Measurements from ENCODE around the gene GCNT1. TPM values are rescaled to one million over a fixed set of nuclear protein-coding genes. Genes with fewer than 3 reads are reported as not detected.
"Not testable (repeated sequence)": the region's sequence is repeated elsewhere in the genome, so short reads cannot be mapped to it uniquely, and the experiment has no call there.

GCNT1 gene
- total RNA-seq, 2 experiments from 2014 or later: 3.5 to 4.9 TPM

GRCh38 chr9:76433406-76433805 is 25.6 kb upstream of the GCNT1 start:
- peak; percentile 22 for ATAC-seq
- Mint-ChIP-seq H3K4me3 (no peak overlapping the region), H3K4me1 (ENCODE audit: low read depth) (peaks cover 13% of the 10 kb centered on the region), H3K9me3 (no peaks in the 10 kb centered on the region), H3K27me3 (peaks cover 3% of the 10 kb centered on the region), H3K36me3 (ENCODE audit: low read depth) (no peaks in the 10 kb centered on the region), H3K27ac (no peak overlapping the region)
- no peak for TF ChIP-seq CTCF (IDR thresholded peaks at IDR 0.05)
- DNase-seq: no peak
- ChIA-PET POLR2A (no interaction called here), CTCF (interaction anchor here (1.0 to 1.2 kb wide), 3 partner anchors 10 to 29 kb away, joined by 3 to 4 read pairs (median 3); no protein-coding TSS in a partner anchor)
- intact Hi-C loops (cut with micrococcal nuclease): loop anchor here (10.0 kb wide), 1 partner anchor 141 kb away; no protein-coding TSS in a partner anchor

GRCh38 chr9:76433836-76434235 is 25.1 kb upstream of the GCNT1 start:
- CTCF ChIA-PET: interaction anchor here (1.0 to 1.2 kb wide), 3 partner anchors 10 to 29 kb away, joined by 3 to 4 read pairs (median 3); no protein-coding TSS in a partner anchor

DNA sequence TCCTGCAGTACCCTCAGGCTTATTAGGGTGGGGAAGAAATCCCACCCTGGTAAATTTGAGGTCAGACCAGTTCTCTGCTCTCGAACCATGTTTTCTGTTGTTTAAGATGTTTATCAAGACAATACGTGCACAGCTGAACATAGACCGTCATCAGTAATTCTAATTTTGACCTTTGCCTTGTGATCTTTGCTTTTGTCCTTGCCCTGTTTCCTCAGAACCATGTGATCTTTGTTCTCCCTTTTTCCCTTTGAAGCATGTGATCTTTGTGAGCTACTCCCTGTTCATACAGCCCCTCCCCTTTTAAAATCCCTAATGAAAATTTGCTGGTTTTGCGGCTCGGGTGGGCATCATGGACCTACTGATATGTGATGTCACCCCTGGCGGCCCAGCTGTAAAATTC is 24.1 kb upstream of the GCNT1 start:
- CTCF ChIA-PET: interaction anchor here (1.1 kb wide), 1 partner anchor 41 kb away, joined by 3 read pairs; the partner anchor contains the start of gene RFK
- H3K4me1 Mint-ChIP-seq (ENCODE audit: low read depth): peaks cover 23% of the 10 kb centered on the region
- POLR2A ChIA-PET: not testable (repeated sequence)

More at GRCh38 chr9:76433836-76434235, 25.1 kb upstream of the GCNT1 start:
- Mint-ChIP-seq H3K36me3 (ENCODE audit: low read depth) (no peaks in the 10 kb centered on the region), H3K4me1 (ENCODE audit: low read depth) (peaks cover 17% of the 10 kb centered on the region), H3K27me3 (peaks cover 3% of the 10 kb centered on the region), H3K9me3 (no peaks in the 10 kb centered on the region), H3K27ac (no peak overlapping the region), H3K4me3 (no peak overlapping the region)
- TF ChIP-seq CTCF (IDR thresholded peaks at IDR 0.05): no peak
- POLR2A ChIA-PET: no interaction called here
- intact Hi-C loops (cut with micrococcal nuclease): loop anchor here (10.0 kb wide), 1 partner anchor 141 kb away; no protein-coding TSS in a partner anchor
- no peak for DNase-seq
- peak; percentile 31 for ATAC-seq

DNA sequence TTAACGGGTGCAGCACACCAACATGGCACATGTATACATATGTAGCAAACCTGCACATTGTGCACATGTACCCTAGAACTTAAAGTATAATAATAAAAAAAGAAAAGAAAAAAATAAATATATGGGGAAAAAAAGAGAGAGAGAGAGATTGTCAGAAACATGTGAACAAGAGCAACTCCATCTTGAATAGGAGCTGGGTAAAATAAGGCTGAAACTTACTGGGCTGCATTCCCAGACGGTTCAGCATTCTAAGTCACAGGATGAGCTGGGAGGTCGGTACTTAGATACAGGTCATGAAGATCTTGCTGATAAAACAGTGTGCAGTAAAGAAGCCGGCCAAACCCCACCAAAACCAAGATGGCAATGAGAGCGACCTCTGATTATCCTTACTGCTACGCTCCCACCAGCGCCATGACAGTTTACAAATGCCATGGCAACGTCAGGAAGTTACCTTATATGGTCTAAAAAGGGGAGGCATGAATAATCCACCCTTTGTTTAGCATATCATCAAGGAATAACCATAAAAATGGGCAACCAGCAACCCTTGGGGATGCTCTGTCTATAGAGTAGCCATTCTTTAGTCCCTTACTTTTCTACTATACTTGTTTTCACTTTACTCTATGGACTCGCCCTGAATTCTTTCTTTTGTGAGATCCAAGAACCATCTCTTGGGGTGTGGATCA is 21.8 kb upstream of the GCNT1 start:
- intact Hi-C loops (cut with micrococcal nuclease): loop anchor here (10.0 kb wide), 1 partner anchor 138 kb away; no protein-coding TSS in a partner anchor
- DNase-seq; POLR2A ChIA-PET; H3K27me3 Mint-ChIP-seq; H3K9me3 Mint-ChIP-seq; H3K36me3 Mint-ChIP-seq (ENCODE audit: low read depth); ATAC-seq; H3K4me3 Mint-ChIP-seq: not testable (repeated sequence)
- H3K4me1 Mint-ChIP-seq (ENCODE audit: low read depth): peaks cover 39% of the 10 kb centered on the region
- CTCF ChIA-PET: interaction anchor here (1.5 to 2.8 kb wide), 2 partner anchors 17 to 43 kb away, joined by 4 to 12 read pairs; partner anchors contain the start of gene RFK
- H3K27ac Mint-ChIP-seq: peak overlapping the region; percentile 35

More for the DNA sequence above, 24.1 kb upstream of the GCNT1 start:
- not testable (repeated sequence) for H3K36me3 Mint-ChIP-seq (ENCODE audit: low read depth); ATAC-seq; DNase-seq; H3K27ac Mint-ChIP-seq; H3K27me3 Mint-ChIP-seq; H3K9me3 Mint-ChIP-seq; H3K4me3 Mint-ChIP-seq
- intact Hi-C loops (cut with micrococcal nuclease): loop anchor here (10.0 kb wide), 1 partner anchor 140 kb away; no protein-coding TSS in a partner anchor

GRCh38 chr9:76438841-76439588 is 20.0 kb upstream of the GCNT1 start:
- H3K4me3 Mint-ChIP-seq: no peak overlapping the region
- ChIA-PET CTCF (interaction anchor here (1.2 to 2.8 kb wide), 6 partner anchors 8 to 219 kb away, joined by 3 to 12 read pairs (median 4); partner anchors contain the start of gene RFK), POLR2A (interaction anchor here (0.6 to 1.4 kb wide), 6 partner anchors 12 to 1503 kb away, joined by 3 to 4 read pairs (median 3); partner anchors contain the start of gene RFK)
- ATAC-seq (peak; percentile 65), DNase-seq (peak; percentile 56)
- peaks cover 3% of the 10 kb centered on the region for H3K27me3 Mint-ChIP-seq
- intact Hi-C loops (cut with micrococcal nuclease): loop anchor here (2.0 to 10.0 kb wide), 3 partner anchors 14 to 136 kb away; no protein-coding TSS in a partner anchor
- H3K4me1 Mint-ChIP-seq (ENCODE audit: low read depth): peaks cover 37% of the 10 kb centered on the region
- H3K36me3 Mint-ChIP-seq (ENCODE audit: low read depth): peaks cover 1% of the 10 kb centered on the region
- no peak for TF ChIP-seq CTCF (IDR thresholded peaks at IDR 0.05)
- peak overlapping the region; percentile 69 for H3K27ac Mint-ChIP-seq
- H3K9me3 Mint-ChIP-seq: peaks cover 3% of the 10 kb centered on the region
